Measurements from ENCODE around the gene MUSTN1. TPM values are rescaled to one million over a fixed set of nuclear protein-coding genes. Genes with fewer than 3 reads are reported as not detected.

The MUSTN1 gene
- total and polyA plus RNA-seq, 2 of the 13 experiments (the other 11 are each of a cell fraction or from before 2014, with no cell fraction given) = 0.84 to 1.4 TPM

- TF ChIP-seq GABPB1 (CRISPR knock-in tag; IDR thresholded peaks at IDR 0.05) = peak; percentile 68
- TF ChIP-seq FLYWCH1 (CRISPR knock-in tag; IDR thresholded peaks at IDR 0.05) = no peak
- TF ChIP-seq ZMYM3 (CRISPR knock-in tag; IDR thresholded peaks at IDR 0.05) = no peak
- peak; percentile 86 for TF ChIP-seq ZBED4 (CRISPR knock-in tag; IDR thresholded peaks at IDR 0.05; ENCODE audit: borderline replicate concordance)
- TF ChIP-seq ZNF660 (CRISPR knock-in tag; IDR thresholded peaks at IDR 0.05; ENCODE audit: borderline replicate concordance, low read depth) = no peak
- peak; percentile 22; the same call in 1 of the 2 replicates for TF ChIP-seq MXD4 (CRISPR knock-in tag; IDR thresholded peaks at IDR 0.05)
- TF ChIP-seq POLR2AphosphoS5 (IDR thresholded peaks at IDR 0.05; ENCODE audit: low read depth, low read length) = peak; percentile 53
- no peak for TF ChIP-seq MTA3 (CRISPR knock-in tag; IDR thresholded peaks at IDR 0.05)
- TF ChIP-seq STAT6 (CRISPR knock-in tag; IDR thresholded peaks at IDR 0.05; ENCODE audit: borderline replicate concordance) = no peak
- peak; percentile 77 for TF ChIP-seq PITX1 (CRISPR knock-in tag; IDR thresholded peaks at IDR 0.05)
- no peak for TF ChIP-seq ZNF326 (CRISPR knock-in tag; IDR thresholded peaks at IDR 0.05; ENCODE audit: borderline replicate concordance)
- peak; percentile 65; the same call in 1 of the 2 replicates for TF ChIP-seq PRDM10 (CRISPR knock-in tag; IDR thresholded peaks at IDR 0.05; ENCODE audit: low read depth)
- TF ChIP-seq BCL3 (CRISPR knock-in tag; IDR thresholded peaks at IDR 0.05) = no peak
- no peak for TF ChIP-seq USF2 (IDR thresholded peaks at IDR 0.05; ENCODE audit: low read depth, low read length)
- no peak for TF ChIP-seq USF2 (CRISPR knock-in tag; IDR thresholded peaks at IDR 0.05; ENCODE audit: borderline replicate concordance)
These were observed 39.4 kb downstream of the MUSTN1 start (continued) for GRCh38 chr3:52795298-52795900.
